HG02981 (cell line): ENCODE measurements around the gene RFX4.

Experiments
- ATAC-seq: cut with Tn5 transposase; IDR thresholded peaks from one replicate; pipeline ENCODE4 v1.9.1; 2021; ENCODE audit warnings: mild to moderate bottlenecking, moderate library complexity; ENCODE audit not compliant: unreplicated experiment

RFX4 gene

GRCh38 chr12:106791531-106791930, 208.7 kb downstream of the RFX4 start:
- no peak for ATAC-seq

DNA sequence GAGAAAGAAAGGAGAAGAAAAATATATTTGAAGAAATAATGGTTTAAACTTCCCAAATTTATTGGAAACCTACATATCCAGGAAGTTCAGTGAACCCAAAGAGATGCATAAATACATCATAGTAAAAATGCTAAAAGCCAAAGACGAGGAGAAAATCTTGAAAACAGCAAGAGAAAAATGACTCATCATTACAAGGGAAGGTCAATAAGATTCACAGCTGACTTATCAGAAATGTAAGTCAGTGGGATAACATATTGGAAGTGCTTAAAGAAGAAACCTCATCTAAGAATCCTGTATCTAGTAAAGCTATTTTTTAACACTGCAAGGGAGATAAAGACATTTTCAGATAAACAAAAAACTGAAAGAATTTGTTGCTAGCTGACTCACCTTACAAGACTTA, 211.6 kb downstream of the RFX4 start:
- ATAC-seq: no peak

GRCh38 chr12:106801167-106801708, 218.4 kb downstream of the RFX4 start:
- no peak for ATAC-seq

DNA sequence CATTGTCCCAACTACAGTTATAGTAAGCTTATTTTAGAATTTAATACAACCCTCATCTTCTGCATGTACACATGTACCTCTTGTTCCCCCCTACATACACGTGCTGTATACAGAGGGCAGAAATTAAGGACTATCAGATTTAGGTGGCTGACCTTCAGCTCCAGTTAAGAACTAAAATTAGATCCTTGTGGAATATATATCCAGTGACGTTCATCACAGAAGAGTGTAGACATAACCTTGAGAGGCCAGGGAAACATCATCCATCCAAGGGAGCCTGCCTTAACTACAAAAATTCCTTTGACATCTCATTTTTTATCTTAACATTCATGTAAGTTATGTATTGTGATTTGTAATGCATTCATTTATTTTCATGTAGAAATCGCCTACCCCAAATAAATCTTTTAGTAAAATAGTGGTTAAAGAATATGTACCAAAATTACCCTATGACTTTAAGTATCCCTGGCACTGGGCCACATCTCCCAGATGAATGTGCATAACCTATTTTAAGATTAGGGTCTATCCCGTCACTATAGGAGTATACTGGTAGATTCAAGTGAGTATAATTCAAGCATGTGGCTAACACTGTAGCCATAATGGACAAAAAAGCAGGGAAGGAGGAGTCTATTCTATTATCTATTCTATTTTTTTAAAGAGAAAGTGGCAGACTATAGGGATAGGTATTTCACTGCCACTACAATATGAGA, 219.2 kb downstream of the RFX4 start:
- no peak for ATAC-seq

DNA sequence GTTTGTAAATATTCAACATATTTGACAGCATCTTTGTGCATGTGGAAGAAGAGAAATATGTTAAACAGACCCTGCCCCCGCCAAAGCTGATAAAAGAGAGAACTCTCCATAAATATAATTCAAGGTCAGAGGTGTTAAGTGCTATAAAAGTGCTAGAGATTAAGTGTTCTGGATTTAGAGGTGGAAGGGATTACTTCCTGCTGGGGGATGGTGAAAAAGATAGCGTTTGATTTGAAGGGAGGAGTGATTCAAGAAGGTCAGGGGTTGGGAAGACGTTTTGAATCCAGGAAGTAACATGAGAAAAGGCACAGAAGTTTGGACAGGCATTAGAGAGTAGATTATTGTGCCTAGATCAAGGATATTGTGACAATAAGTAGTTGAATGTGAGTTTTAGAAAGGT, 221.9 kb downstream of the RFX4 start:
- no peak for ATAC-seq
